CD4-positive, CD25-positive, alpha-beta regulatory T cell (primary cell): ENCODE measurements around the gene RAB6A. TPM values are rescaled to one million over a fixed set of nuclear protein-coding genes. Genes with fewer than 3 reads are reported as not detected.

Experiments used
- ATAC-seq, 2 donors: fragments of 150-1000 bp; cut with Tn5 transposase; one replicate each; pipeline ENCODE4 v1.10.0; 2021; ENCODE audit warnings: low read depth in 2 of 2, moderate number of reproducible peaks in 2 of 2, moderate library complexity in 1 of 2
- DNase-seq, 3 donors: peaks; one replicate each; pipeline versions ENCODE4 v3.0.0 to v3.0.0-alpha.2; 2012 to 2022; ENCODE audit warnings: mixed read lengths in 1 of 3
- H3K27ac ChIP-seq: one replicate; pipeline ENCODE4 v1.7.0; 2013; ENCODE audit warnings: mild to moderate bottlenecking, low read length; ENCODE audit not compliant: insufficient read depth, poor library complexity, severe bottlenecking
- H3K27me3 ChIP-seq: one replicate; pipeline ENCODE4 v1.7.0; 2013; ENCODE audit warnings: low read length; ENCODE audit not compliant: control insufficient read depth, insufficient read depth
- H3K36me3 ChIP-seq: one replicate; pipeline ENCODE4 v1.7.0; 2013; ENCODE audit warnings: mild to moderate bottlenecking, low read length, moderate library complexity; ENCODE audit not compliant: control insufficient read depth, insufficient read depth
- H3K4me1 ChIP-seq: 2 replicates; pipeline ENCODE4 v1.7.0; 2013; ENCODE audit warnings: mild to moderate bottlenecking, low read length; ENCODE audit not compliant: insufficient read depth, control insufficient read depth, poor library complexity, severe bottlenecking
- H3K4me3 ChIP-seq: one replicate; pipeline ENCODE4 v1.7.0; 2013; ENCODE audit warnings: low read depth, mild to moderate bottlenecking, low read length, moderate library complexity
- H3K9me3 ChIP-seq, 2 experiments: 1 replicate in 1 of 2; 2 replicates in 1 of 2; pipeline ENCODE4 v1.7.0; 2013; ENCODE audit warnings: low read length in 2 of 2, mild to moderate bottlenecking in 1 of 2, moderate library complexity in 1 of 2; ENCODE audit not compliant: control insufficient read depth in 2 of 2
- H3K27ac Mint-ChIP-seq, 3 donors: one replicate each; pipeline ENCODE4 v1.8.0; 2020 to 2022; ENCODE audit warnings: mild to moderate bottlenecking in 3 of 3, mixed read lengths in 3 of 3, moderate library complexity in 2 of 3
- H3K27me3 Mint-ChIP-seq: one replicate; pipeline ENCODE4 v1.8.0; 2022; ENCODE audit warnings: mild to moderate bottlenecking, mixed read lengths
- H3K36me3 Mint-ChIP-seq: one replicate; pipeline ENCODE4 v1.8.0; 2020; ENCODE audit warnings: mixed read lengths
- H3K4me1 Mint-ChIP-seq, 4 donors: one replicate each; pipeline ENCODE4 v1.8.0; 2020 to 2022; ENCODE audit warnings: mixed read lengths in 4 of 4, mild to moderate bottlenecking in 1 of 4
- H3K4me3 Mint-ChIP-seq, 4 donors: one replicate each; pipeline ENCODE4 v1.8.0; 2020 to 2022; ENCODE audit warnings: mild to moderate bottlenecking in 4 of 4, mixed read lengths in 4 of 4, moderate library complexity in 3 of 4
- H3K9me3 Mint-ChIP-seq, 7 donors: one replicate each; pipeline ENCODE4 v1.8.0; 2020 to 2022; ENCODE audit warnings: mixed read lengths in 7 of 7, mild to moderate bottlenecking in 3 of 7, moderate library complexity in 2 of 7
- polyA plus RNA-seq, 4 donors: library from polyadenylated mRNA; unstranded; fragments of 300-500 nt; fragmentation: Illumina TruSeq; gene quantifications; one replicate each; pipeline ENCODE4 v1.2.3, GENCODE V29; 2021
- total RNA-seq: library from RNA; stranded (reverse); gene quantifications from one replicate; pipeline ENCODE4 v1.2.3, GENCODE V29; 2022

The RAB6A gene
- total and polyA plus RNA-seq, 5 donors from 2014 or later = 79.0 to 124 (median 119) TPM

DNA sequence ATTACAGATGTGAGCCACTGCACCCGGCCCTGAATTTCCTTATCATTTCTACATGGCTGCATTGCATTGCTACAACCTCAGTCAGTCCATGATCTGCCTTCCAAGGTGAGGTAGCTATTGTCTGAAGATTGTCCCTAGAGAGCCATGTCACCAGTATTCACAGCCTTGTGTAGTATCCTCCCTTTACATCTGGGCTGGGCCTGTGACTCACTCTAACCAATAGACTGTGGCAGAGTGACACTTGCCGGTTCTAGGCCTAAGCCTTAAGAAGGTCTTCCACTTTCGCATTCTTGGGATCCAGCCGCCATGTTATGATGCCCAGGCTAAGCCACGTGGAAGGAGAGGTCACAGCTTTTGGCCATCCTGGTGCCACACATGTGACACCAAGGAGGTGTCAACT lies 124.6 kb downstream of the RAB6A start:
- H3K27ac Mint-ChIP-seq = peak overlapping the region in 1 of 3 donors; percentile 78
- H3K36me3 Mint-ChIP-seq = no peaks in the 10 kb centered on the region
- H3K27me3 ChIP-seq = peaks cover 3% of the 10 kb centered on the region
- peaks cover 5% of the 10 kb centered on the region for H3K27me3 Mint-ChIP-seq
- H3K9me3 ChIP-seq = no peaks in the 10 kb centered on the region
- DNase-seq (no peak), ATAC-seq (no peak)
- H3K27ac ChIP-seq = no peak overlapping the region
- H3K4me3 Mint-ChIP-seq = no peak overlapping the region
- no peak overlapping the region for H3K4me3 ChIP-seq
- H3K4me1 ChIP-seq = no peaks in the 10 kb centered on the region
- no peaks in the 10 kb centered on the region for H3K36me3 ChIP-seq
- peaks cover 0 to 4% (median 0%) of the 10 kb centered on the region in 7 donors for H3K9me3 Mint-ChIP-seq
- H3K4me1 Mint-ChIP-seq = peaks cover 0 to 21% (median 7%) of the 10 kb centered on the region in 4 donors

DNA sequence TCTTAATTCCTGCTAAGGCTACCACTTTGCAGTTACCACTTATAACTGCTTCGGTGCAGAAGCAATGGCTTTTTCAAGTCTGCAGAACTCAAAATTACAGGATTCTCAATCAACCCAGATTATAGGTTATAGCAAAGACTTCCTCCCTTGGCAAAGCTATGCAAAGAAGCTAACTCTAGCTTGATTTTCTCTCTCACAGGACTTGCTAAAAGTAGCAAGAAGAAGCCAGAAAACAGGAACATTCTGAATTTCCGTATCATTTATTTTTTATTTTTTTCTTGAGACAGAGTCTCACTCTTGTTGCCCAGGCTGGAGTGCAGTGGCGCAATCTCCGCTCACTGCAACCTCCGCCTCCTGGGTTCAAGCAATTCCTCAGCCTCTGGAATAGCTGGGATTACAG lies 125.2 kb downstream of the RAB6A start:
- Mint-ChIP-seq H3K4me1 (peaks cover 0 to 20% (median 7%) of the 10 kb centered on the region in 4 donors), H3K36me3 (no peaks in the 10 kb centered on the region), H3K4me3 (no peak overlapping the region), H3K9me3 (peaks cover 0 to 4% (median 1%) of the 10 kb centered on the region in 7 donors), H3K27ac (no peak overlapping the region), H3K27me3 (peaks cover 4% of the 10 kb centered on the region)
- no peaks in the 10 kb centered on the region for H3K4me1 ChIP-seq
- H3K27ac ChIP-seq = no peak overlapping the region
- H3K4me3 ChIP-seq = no peak overlapping the region
- H3K9me3 ChIP-seq = no peaks in the 10 kb centered on the region
- DNase-seq = no peak
- no peak for ATAC-seq
- H3K27me3 ChIP-seq = peaks cover 2% of the 10 kb centered on the region
- no peaks in the 10 kb centered on the region for H3K36me3 ChIP-seq

DNA sequence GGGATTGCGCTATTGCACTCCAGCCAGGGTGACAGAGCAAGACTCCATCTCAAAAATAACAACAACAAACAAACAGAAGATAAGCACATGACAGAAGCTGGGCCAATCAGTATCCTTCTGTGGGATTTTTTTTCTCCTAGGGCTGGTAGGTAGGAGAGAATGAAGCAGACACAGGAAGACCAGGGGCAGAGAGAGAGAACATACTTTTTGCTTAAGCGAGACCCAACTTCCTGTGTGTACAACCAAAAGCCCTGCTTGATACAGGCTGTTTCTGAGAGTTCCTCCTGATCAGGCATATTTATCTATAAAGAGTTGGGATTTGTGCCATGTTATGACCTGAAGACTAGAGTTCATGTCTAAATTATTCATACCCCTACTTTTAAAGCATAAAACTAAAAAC lies 126.9 kb downstream of the RAB6A start:
- H3K27me3 Mint-ChIP-seq = peaks cover 4% of the 10 kb centered on the region
- peak overlapping the region in 1 of 4 donors; percentile 16 for H3K4me3 Mint-ChIP-seq
- H3K27ac Mint-ChIP-seq = peak overlapping the region in 2 of 3 donors; percentile 20 to 82
- Histone ChIP-seq H3K27me3 (no peaks in the 10 kb centered on the region), H3K27ac (no peak overlapping the region), H3K36me3 (no peaks in the 10 kb centered on the region), H3K4me3 (no peak overlapping the region), H3K9me3 (no peaks in the 10 kb centered on the region), H3K4me1 (no peaks in the 10 kb centered on the region)
- H3K36me3 Mint-ChIP-seq = no peaks in the 10 kb centered on the region
- H3K9me3 Mint-ChIP-seq = peaks cover 0 to 7% (median 1%) of the 10 kb centered on the region in 7 donors
- DNase-seq (peak in 1 of 3 donors; percentile 32), ATAC-seq (peak in 1 of 2 donors; percentile 63)
- H3K4me1 Mint-ChIP-seq = peaks cover 0 to 12% (median 2%) of the 10 kb centered on the region in 4 donors

DNA sequence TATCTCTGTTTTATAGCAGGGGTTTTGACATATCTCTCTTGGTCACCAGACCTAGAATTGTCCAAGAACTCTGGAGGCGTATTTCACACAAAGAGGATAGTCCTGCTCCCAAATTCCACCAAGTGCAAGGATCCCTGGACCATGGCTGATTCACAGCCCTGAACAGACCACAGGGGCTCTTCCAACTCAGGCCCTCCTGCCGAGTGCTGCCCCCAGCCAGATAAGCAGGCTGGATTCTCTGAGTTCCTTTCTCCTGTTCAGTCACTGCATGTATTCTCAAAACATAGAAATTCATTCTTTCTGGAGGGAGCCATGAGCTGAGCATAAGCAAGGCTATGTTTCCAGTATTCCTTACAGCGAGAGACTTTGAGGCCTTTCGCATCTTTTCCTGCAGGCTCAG lies 127.9 kb downstream of the RAB6A start:
- DNase-seq = no peak
- Histone ChIP-seq H3K4me1 (no peaks in the 10 kb centered on the region), H3K9me3 (no peaks in the 10 kb centered on the region), H3K27me3 (no peaks in the 10 kb centered on the region), H3K4me3 (no peak overlapping the region), H3K36me3 (no peaks in the 10 kb centered on the region), H3K27ac (no peak overlapping the region)
- Mint-ChIP-seq H3K4me1 (peaks cover 0 to 12% (median 2%) of the 10 kb centered on the region in 4 donors), H3K4me3 (no peak overlapping the region), H3K27ac (no peak overlapping the region), H3K9me3 (peaks cover 0 to 7% (median 1%) of the 10 kb centered on the region in 7 donors), H3K27me3 (peaks cover 6% of the 10 kb centered on the region), H3K36me3 (no peaks in the 10 kb centered on the region)
- no peak for ATAC-seq

DNA sequence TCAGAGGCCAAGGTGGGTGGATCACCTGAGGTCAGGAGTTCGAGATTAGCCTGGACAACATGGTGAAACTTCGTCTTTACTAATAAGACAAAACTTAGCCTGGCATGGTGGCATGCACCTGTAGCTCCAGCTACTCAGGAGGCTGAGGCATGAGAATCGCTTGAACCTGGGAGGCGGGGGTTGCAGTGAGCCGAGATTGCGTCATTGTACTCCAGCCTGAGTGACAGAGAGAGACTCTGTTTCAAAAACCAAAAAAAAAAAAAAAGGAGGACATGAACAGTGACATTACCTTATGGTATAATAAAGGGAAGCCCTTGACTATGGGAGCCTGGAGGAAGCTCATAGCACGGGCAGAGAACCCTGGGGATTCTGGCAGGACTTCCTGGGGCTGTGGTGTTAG lies 131.0 kb downstream of the RAB6A start:
- H3K4me3 Mint-ChIP-seq = no peak overlapping the region
- H3K9me3 ChIP-seq = no peaks in the 10 kb centered on the region
- no peak overlapping the region for H3K4me3 ChIP-seq
- no peaks in the 10 kb centered on the region for H3K36me3 ChIP-seq
- ATAC-seq = no peak
- no peak for DNase-seq
- H3K4me1 ChIP-seq = no peaks in the 10 kb centered on the region
- no peak overlapping the region for H3K27ac Mint-ChIP-seq
- H3K27me3 Mint-ChIP-seq = peaks cover 12% of the 10 kb centered on the region
- H3K36me3 Mint-ChIP-seq = no peaks in the 10 kb centered on the region
- no peaks in the 10 kb centered on the region for H3K27me3 ChIP-seq
- H3K9me3 Mint-ChIP-seq = peaks cover 0 to 5% (median 1%) of the 10 kb centered on the region in 7 donors
- H3K27ac ChIP-seq = no peak overlapping the region
- H3K4me1 Mint-ChIP-seq = peaks cover 0 to 15% (median 3%) of the 10 kb centered on the region in 4 donors

DNA sequence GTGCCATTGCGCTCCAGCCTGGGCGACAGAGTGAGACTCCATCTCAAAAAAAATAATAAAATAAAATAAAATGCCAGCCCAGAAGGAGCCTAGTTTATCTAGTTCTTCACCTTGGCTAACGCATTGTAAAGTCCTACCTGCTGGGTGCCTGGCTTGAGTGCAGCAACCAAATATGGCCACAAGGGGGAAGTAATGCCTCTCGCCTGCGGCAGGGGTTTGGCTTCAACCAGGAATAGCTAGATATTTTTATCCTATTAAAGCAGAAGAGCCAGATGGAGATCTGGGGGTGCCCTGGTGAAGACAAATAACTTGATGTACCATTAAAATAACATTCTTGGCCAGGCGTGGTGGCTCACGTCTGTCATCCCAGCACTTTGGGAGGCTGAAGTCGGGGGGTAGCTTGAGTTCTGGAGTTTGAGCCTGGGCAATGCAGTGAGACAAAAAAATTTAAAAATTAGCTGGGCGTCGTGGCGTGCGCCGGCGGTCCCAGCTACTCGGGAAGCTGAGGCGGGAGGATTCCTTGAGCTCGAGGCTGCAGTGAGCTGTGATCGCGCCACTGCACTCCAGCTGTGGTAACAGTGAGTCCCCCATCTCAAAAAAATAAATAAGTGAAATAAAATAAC lies 135.1 kb downstream of the RAB6A start:
- H3K4me1 Mint-ChIP-seq = peaks cover 0 to 3% (median 1%) of the 10 kb centered on the region in 4 donors
- H3K27me3 Mint-ChIP-seq = peaks cover 33% of the 10 kb centered on the region
- no peaks in the 10 kb centered on the region for H3K9me3 ChIP-seq
- peaks cover 0 to 2% (median 0%) of the 10 kb centered on the region in 7 donors for H3K9me3 Mint-ChIP-seq
- no peaks in the 10 kb centered on the region for H3K36me3 Mint-ChIP-seq
- no peak overlapping the region for H3K4me3 ChIP-seq
- H3K27ac Mint-ChIP-seq = no peak overlapping the region
- ATAC-seq = peak; percentile 66 to 72
- H3K4me3 Mint-ChIP-seq = no peak overlapping the region
- peaks cover 4% of the 10 kb centered on the region for H3K27me3 ChIP-seq
- H3K27ac ChIP-seq = no peak overlapping the region
- DNase-seq = peak; percentile 56 to 73 (median 67)
- no peaks in the 10 kb centered on the region for H3K36me3 ChIP-seq
- H3K4me1 ChIP-seq = no peaks in the 10 kb centered on the region

Other genes with a start within 250 kb of the RAB6A start
- gene FAM168A, start 163.0 kb downstream of the RAB6A start, total RNA-seq = 21.3 TPM
- 1 to 10 TPM; 1.5 to 3.5 (median 2.8) TPM for gene FAM168A, start 163.0 kb downstream of the RAB6A start, polyA plus RNA-seq
- 21.3 TPM for gene PLEKHB1, start 114.5 kb downstream of the RAB6A start, total RNA-seq
- gene PLEKHB1, start 114.5 kb downstream of the RAB6A start, polyA plus RNA-seq = 10 to 100 TPM; 48.5 to 88.0 (median 69.8) TPM
- 25.7 TPM for gene MRPL48, start 26.8 kb upstream of the RAB6A start, total RNA-seq
- 10 to 100 TPM; 53.6 to 70.8 (median 66.4) TPM for gene MRPL48, start 26.8 kb upstream of the RAB6A start, polyA plus RNA-seq
- 30.5 TPM for gene COA4, start 115.8 kb upstream of the RAB6A start, total RNA-seq
- 10 to 100 TPM; 54.4 to 79.7 (median 69.4) TPM for gene COA4, start 115.8 kb upstream of the RAB6A start, polyA plus RNA-seq
- gene PAAF1, start 115.9 kb upstream of the RAB6A start, total RNA-seq = 13.7 TPM
- 10 to 100 TPM; 25.4 to 28.2 (median 27.0) TPM for gene PAAF1, start 115.9 kb upstream of the RAB6A start, polyA plus RNA-seq
- gene DNAJB13, start 190.0 kb upstream of the RAB6A start, total RNA-seq = not detected
- gene DNAJB13, start 190.0 kb upstream of the RAB6A start, polyA plus RNA-seq = under 1 TPM in 2 of 4 donors, not detected in 2; 0.32 to 0.33 TPM
- 850 TPM for gene UCP2, start 221.8 kb upstream of the RAB6A start, total RNA-seq
- 1,000 to 10,000 TPM; 1,262 to 2,276 (median 1,740) TPM for gene UCP2, start 221.8 kb upstream of the RAB6A start, polyA plus RNA-seq
- gene UCP3, start 248.0 kb upstream of the RAB6A start, total RNA-seq = 5.6 TPM
- gene UCP3, start 248.0 kb upstream of the RAB6A start, polyA plus RNA-seq = under 1 TPM; 0.16 to 0.34 (median 0.24) TPM